ENCODE measurements around the gene NME4. TPM values are rescaled to one million over a fixed set of nuclear protein-coding genes. Genes with fewer than 3 reads are reported as not detected.

NME4 gene
- total and polyA plus RNA-seq, 10 of the 15 experiments (the other 5 are each of a cell fraction or from before 2014, with no cell fraction given) = 11.0 to 235 (median 97.7) TPM

GRCh38 chr16:391885-392335 is 5.1 kb upstream of the NME4 start (continued):
- TF ChIP-seq ZNF207 (IDR thresholded peaks at IDR 0.05; ENCODE audit: borderline replicate concordance) (no peak), GABPA (IDR thresholded peaks at IDR 0.05; ENCODE audit: low read depth) (no peak), TAF1 (IDR thresholded peaks at IDR 0.05; ENCODE audit: borderline replicate concordance, low read depth, low read length) (no peak), SUPT20H (IDR thresholded peaks at IDR 0.05; ENCODE audit: borderline replicate concordance, control insufficient read depth, low read depth, low read length) (no peak), USF1 (IDR thresholded peaks at IDR 0.05; ENCODE audit: borderline replicate concordance, extremely low read length, insufficient read depth, low read depth, low read length) (no peak), BCL11A (IDR thresholded peaks at IDR 0.05; ENCODE audit: low read depth, low read length) (no peak), PAX8 (IDR thresholded peaks at IDR 0.05) (no peak), E2F4 (IDR thresholded peaks at IDR 0.05; ENCODE audit: low read depth, low read length) (no peak), CREB1 (IDR thresholded peaks at IDR 0.05; ENCODE audit: low read depth) (no peak), MYB (IDR thresholded peaks at IDR 0.05; ENCODE audit: borderline replicate concordance, low read depth, low read length) (no peak), REST (IDR thresholded peaks at IDR 0.05; ENCODE audit: low read depth, low read length) (no peak), CBX3 (IDR thresholded peaks at IDR 0.05; ENCODE audit: borderline replicate concordance, low read depth) (no peak), DPF2 (IDR thresholded peaks at IDR 0.05) (no peak), JUND (IDR thresholded peaks at IDR 0.05; ENCODE audit: low read depth, low read length) (no peak), MXI1 (IDR thresholded peaks at IDR 0.05; ENCODE audit: low read depth, low read length) (no peak), SMAD5 (IDR thresholded peaks at IDR 0.05; ENCODE audit: low read depth) (no peak), E2F8 (IDR thresholded peaks at IDR 0.05; ENCODE audit: low read depth, partially characterized antibody) (no peak), FOS (IDR thresholded peaks at IDR 0.05; ENCODE audit: borderline replicate concordance, extremely low read depth, insufficient read length) (no peak), KDM1A (IDR thresholded peaks at IDR 0.05; ENCODE audit: borderline replicate concordance) (no peak), ZNF384 (IDR thresholded peaks at IDR 0.05; ENCODE audit: borderline replicate concordance, low read depth, low read length) (no peak), IRF3 (IDR thresholded peaks at IDR 0.05) (no peak), POU2F2 (IDR thresholded peaks at IDR 0.05; ENCODE audit: borderline replicate concordance, low read depth, low read length) (0 out of 3 replicates have a peak, but pooled peaks have one; percentile 23), YBX1 (IDR thresholded peaks at IDR 0.05) (no peak)
